IPS DF 6.9 (cell line): ENCODE results near the gene ACBD3.

Experiments used
- DNase-seq: peaks from one replicate; pipeline ENCODE4 v3.0.0-alpha.2; 2013; ENCODE audit warnings: low read depth, low spot score
- H3K27ac ChIP-seq: one replicate; pipeline ENCODE4 v1.5.1; 2013; ENCODE audit warnings: low read length, control low read depth
- H3K27me3 ChIP-seq: 2 replicates; pipeline ENCODE4 v1.6.1; 2013; ENCODE audit warnings: mild to moderate bottlenecking, low read length; ENCODE audit not compliant: control insufficient read depth, insufficient read depth
- H3K36me3 ChIP-seq: 2 replicates; pipeline ENCODE4 v1.6.1; 2013; ENCODE audit warnings: low read length; ENCODE audit not compliant: control insufficient read depth, insufficient read depth
- H3K4me1 ChIP-seq: 2 replicates; pipeline ENCODE4 v1.6.1; 2013; ENCODE audit warnings: low read length; ENCODE audit not compliant: control insufficient read depth, insufficient read depth
- H3K4me3 ChIP-seq: 2 replicates; pipeline ENCODE4 v1.5.1; 2013; ENCODE audit warnings: mild to moderate bottlenecking, low read length
- H3K9me3 ChIP-seq: 2 replicates; pipeline ENCODE4 v1.6.1; 2013; ENCODE audit warnings: low read length, inconsistent platforms; ENCODE audit not compliant: control insufficient read depth, insufficient read depth
- WGBS: extraction: QIAGEN DNeasy Blood & Tissue Kit; methylation state at CpG from one replicate; pipeline ENCODE4 v1.1.7; 2013; ENCODE audit warnings: mixed read lengths, missing lambda C conversion rate; ENCODE audit not compliant: insufficient read length, insufficient coverage; 5-methylcytosine and 5-hydroxymethylcytosine counted together

Gene ACBD3

GRCh38 chr1:226166341-226166740, 20.2 kb downstream of the ACBD3 start:
- Histone ChIP-seq H3K9me3 (no peaks in the 10 kb centered on the region), H3K4me1 (no peaks in the 10 kb centered on the region), H3K4me3 (no peak overlapping the region), H3K27me3 (no peaks in the 10 kb centered on the region), H3K36me3 (peaks cover 2% of the 10 kb centered on the region; the same call in 1 of the 2 replicates), H3K27ac (no peak overlapping the region)
- DNase-seq = no peak
- no CpG with 5 or more reads among the region's 9 CpGs for WGBS

- no peaks in the 10 kb centered on the region for H3K4me1 ChIP-seq
- H3K27me3 ChIP-seq = no peaks in the 10 kb centered on the region
- peaks cover 11% of the 10 kb centered on the region; the same call in 1 of the 2 replicates for H3K36me3 ChIP-seq
- no peak overlapping the region for H3K4me3 ChIP-seq
- DNase-seq = no peak
- no CpG with 5 or more reads among the region's 1 CpG for WGBS
- H3K27ac ChIP-seq = no peak overlapping the region
- H3K9me3 ChIP-seq = no peaks in the 10 kb centered on the region
These were observed 22.4 kb downstream of the ACBD3 start for GRCh38 chr1:226164154-226164553.

- WGBS = no CpG with 5 or more reads among the region's 8 CpGs
- Histone ChIP-seq H3K27ac (no peak overlapping the region), H3K4me1 (no peaks in the 10 kb centered on the region), H3K4me3 (no peak overlapping the region), H3K27me3 (no peaks in the 10 kb centered on the region), H3K36me3 (peaks cover 16% of the 10 kb centered on the region; the same call in 1 of the 2 replicates), H3K9me3 (no peaks in the 10 kb centered on the region)
- DNase-seq = no peak
These were observed 23.6 kb downstream of the ACBD3 start for GRCh38 chr1:226162898-226163297.

GRCh38 chr1:226158983-226159382, 27.6 kb downstream of the ACBD3 start:
- Histone ChIP-seq H3K36me3 (peaks cover 16% of the 10 kb centered on the region; the same call in 1 of the 2 replicates), H3K27me3 (no peaks in the 10 kb centered on the region), H3K27ac (no peak overlapping the region), H3K9me3 (no peaks in the 10 kb centered on the region), H3K4me3 (no peak overlapping the region), H3K4me1 (no peaks in the 10 kb centered on the region)
- no peak for DNase-seq
- 100% methylated on average over 2 of the region's 7 CpGs for WGBS

GRCh38 chr1:226158457-226158856, 28.1 kb downstream of the ACBD3 start:
- no peaks in the 10 kb centered on the region for H3K9me3 ChIP-seq
- DNase-seq = no peak
- no peaks in the 10 kb centered on the region for H3K27me3 ChIP-seq
- no peaks in the 10 kb centered on the region for H3K4me1 ChIP-seq
- no CpG with 5 or more reads among the region's 1 CpG for WGBS
- no peak overlapping the region for H3K4me3 ChIP-seq
- H3K27ac ChIP-seq = no peak overlapping the region
- H3K36me3 ChIP-seq = peaks cover 20% of the 10 kb centered on the region; the same call in 1 of the 2 replicates

GRCh38 chr1:226157761-226158316, 28.7 kb downstream of the ACBD3 start:
- Histone ChIP-seq H3K4me1 (no peaks in the 10 kb centered on the region), H3K9me3 (no peaks in the 10 kb centered on the region), H3K27me3 (no peaks in the 10 kb centered on the region), H3K4me3 (no peak overlapping the region), H3K27ac (no peak overlapping the region), H3K36me3 (peaks cover 20% of the 10 kb centered on the region; the same call in 1 of the 2 replicates)
- no CpG with 5 or more reads among the region's 1 CpG for WGBS
- DNase-seq = no peak

- Histone ChIP-seq H3K4me1 (no peaks in the 10 kb centered on the region), H3K27ac (no peak overlapping the region), H3K9me3 (no peaks in the 10 kb centered on the region), H3K4me3 (no peak overlapping the region), H3K36me3 (peaks cover 16% of the 10 kb centered on the region; the same call in 1 of the 2 replicates), H3K27me3 (no peaks in the 10 kb centered on the region)
- WGBS = no CpG with 5 or more reads among the region's 1 CpG
- no peak for DNase-seq
These were observed 31.9 kb downstream of the ACBD3 start for GRCh38 chr1:226154593-226154992.

GRCh38 chr1:226149806-226150205, 36.7 kb downstream of the ACBD3 start:
- H3K4me1 ChIP-seq = no peaks in the 10 kb centered on the region
- DNase-seq = no peak
- no peak overlapping the region for H3K4me3 ChIP-seq
- peaks cover 14% of the 10 kb centered on the region; the same call in 1 of the 2 replicates for H3K36me3 ChIP-seq
- H3K9me3 ChIP-seq = no peaks in the 10 kb centered on the region
- H3K27ac ChIP-seq = no peak overlapping the region
- no CpG with 5 or more reads among the region's 4 CpGs for WGBS
- H3K27me3 ChIP-seq = no peaks in the 10 kb centered on the region; the same call in 1 of the 2 replicates

GRCh38 chr1:226148121-226148648, 38.4 kb downstream of the ACBD3 start:
- no peaks in the 10 kb centered on the region for H3K4me1 ChIP-seq
- H3K4me3 ChIP-seq = no peak overlapping the region
- H3K27me3 ChIP-seq = no peaks in the 10 kb centered on the region; the same call in 1 of the 2 replicates
- H3K27ac ChIP-seq = no peak overlapping the region
- H3K9me3 ChIP-seq = no peaks in the 10 kb centered on the region
- peaks cover 8% of the 10 kb centered on the region; the same call in 1 of the 2 replicates for H3K36me3 ChIP-seq
- DNase-seq = no peak

- H3K27me3 ChIP-seq = no peaks in the 10 kb centered on the region; the same call in 1 of the 2 replicates
- H3K4me1 ChIP-seq = no peaks in the 10 kb centered on the region
- no peaks in the 10 kb centered on the region for H3K9me3 ChIP-seq
- no peak overlapping the region for H3K27ac ChIP-seq
- peaks cover 3% of the 10 kb centered on the region; the same call in 1 of the 2 replicates for H3K36me3 ChIP-seq
- no peak for DNase-seq
- no peak overlapping the region for H3K4me3 ChIP-seq
- no CpG with 5 or more reads among the region's 5 CpGs for WGBS
These were observed 42.5 kb downstream of the ACBD3 start for GRCh38 chr1:226144045-226144444.

GRCh38 chr1:226135709-226136108, 50.8 kb downstream of the ACBD3 start:
- Histone ChIP-seq H3K9me3 (no peaks in the 10 kb centered on the region), H3K4me3 (no peak overlapping the region), H3K27ac (no peak overlapping the region), H3K27me3 (no peaks in the 10 kb centered on the region), H3K4me1 (peaks cover 2% of the 10 kb centered on the region; the same call in 1 of the 2 replicates), H3K36me3 (no peaks in the 10 kb centered on the region)
- WGBS = no CpG with 5 or more reads among the region's 14 CpGs
- no peak for DNase-seq
